SKM-1 treated with dmso at 0.1 percent for 144 hours (cell line): ENCODE measurements around the gene ERCC1.
A peak's percentile ranks its signal among the peaks of the same experiment; 100 is the strongest.

Source experiments
- DNase-seq: peaks from one replicate; lab custom pipeline; 2025; ENCODE audit not compliant: unreplicated experiment; lab: John Stamatoyannopoulos, UW

ERCC1 gene

GRCh38 chr19:45423589-45424190, at the start of gene ERCC1:
TSS of gene ERCC1 (minus strand) at chr19:45423917. CDS start at chr19:45423374, 543 bp downstream.
- peak; percentile 77 for DNase-seq

GRCh38 chr19:45473367-45473681, 49.6 kb upstream of the ERCC1 start:
- no peak for DNase-seq

DNA sequence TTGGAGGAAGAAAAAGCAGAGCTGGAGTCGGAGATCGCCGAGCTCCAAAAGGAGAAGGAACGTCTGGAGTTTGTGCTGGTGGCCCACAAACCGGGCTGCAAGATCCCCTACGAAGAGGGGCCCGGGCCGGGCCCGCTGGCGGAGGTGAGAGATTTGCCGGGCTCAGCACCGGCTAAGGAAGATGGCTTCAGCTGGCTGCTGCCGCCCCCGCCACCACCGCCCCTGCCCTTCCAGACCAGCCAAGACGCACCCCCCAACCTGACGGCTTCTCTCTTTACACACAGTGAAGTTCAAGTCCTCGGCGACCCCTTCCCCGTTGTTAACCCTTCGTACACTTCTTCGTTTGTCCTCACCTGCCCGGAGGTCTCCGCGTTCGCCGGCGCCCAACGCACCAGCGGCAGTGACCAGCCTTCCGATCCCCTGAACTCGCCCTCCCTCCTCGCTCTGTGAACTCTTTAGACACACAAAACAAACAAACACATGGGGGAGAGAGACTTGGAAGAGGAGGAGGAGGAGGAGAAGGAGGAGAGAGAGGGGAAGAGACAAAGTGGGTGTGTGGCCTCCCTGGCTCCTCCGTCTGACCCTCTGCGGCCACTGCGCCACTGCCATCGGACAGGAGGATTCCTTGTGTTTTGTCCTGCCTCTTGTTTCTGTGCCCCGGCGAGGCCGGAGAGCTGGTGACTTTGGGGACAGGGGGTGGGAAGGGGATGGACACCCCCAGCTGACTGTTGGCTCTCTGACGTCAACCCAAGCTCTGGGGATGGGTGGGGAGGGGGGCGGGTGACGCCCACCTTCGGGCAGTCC, 49.0 kb upstream of the ERCC1 start:
- no peak for DNase-seq

- no peak for DNase-seq
These were observed 48.3 kb upstream of the ERCC1 start for GRCh38 chr19:45471931-45472562.

DNA sequence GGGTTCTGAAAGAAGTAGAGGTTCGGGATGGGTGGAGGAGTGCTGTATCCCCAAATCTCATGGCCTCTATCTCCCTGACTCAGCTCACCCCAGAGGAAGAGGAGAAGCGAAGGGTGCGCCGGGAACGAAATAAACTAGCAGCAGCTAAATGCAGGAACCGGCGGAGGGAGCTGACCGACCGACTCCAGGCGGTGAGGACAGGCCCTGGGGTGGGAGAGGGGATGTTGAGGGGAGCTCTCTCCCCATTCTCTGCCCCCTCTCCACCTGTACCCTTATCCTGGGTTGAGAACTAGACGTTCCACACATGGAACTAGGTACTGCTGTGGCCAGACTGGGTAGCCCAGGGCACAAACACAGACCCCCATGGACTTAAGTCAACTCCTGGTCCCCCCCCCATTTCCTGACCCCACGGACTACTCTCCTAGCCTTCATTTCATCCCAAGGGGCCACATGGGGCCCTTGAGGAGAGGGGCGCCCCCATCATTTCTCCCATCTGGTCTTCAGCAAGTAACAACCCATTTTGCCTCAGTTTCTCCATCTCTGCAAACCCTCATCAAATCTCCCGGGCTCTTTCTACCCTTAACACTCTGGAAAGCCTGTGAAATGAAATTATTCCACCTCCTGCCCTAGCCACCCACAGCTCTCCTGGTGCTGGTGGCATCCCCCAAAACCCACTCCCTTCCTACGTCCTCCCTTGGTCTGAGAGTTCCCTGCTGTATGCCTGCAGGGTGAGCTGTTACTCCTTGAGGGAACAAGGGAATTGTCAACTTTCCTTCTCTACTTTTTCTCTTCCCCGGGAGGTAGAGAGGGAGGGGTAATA, 47.6 kb upstream of the ERCC1 start:
- no peak for DNase-seq

DNA sequence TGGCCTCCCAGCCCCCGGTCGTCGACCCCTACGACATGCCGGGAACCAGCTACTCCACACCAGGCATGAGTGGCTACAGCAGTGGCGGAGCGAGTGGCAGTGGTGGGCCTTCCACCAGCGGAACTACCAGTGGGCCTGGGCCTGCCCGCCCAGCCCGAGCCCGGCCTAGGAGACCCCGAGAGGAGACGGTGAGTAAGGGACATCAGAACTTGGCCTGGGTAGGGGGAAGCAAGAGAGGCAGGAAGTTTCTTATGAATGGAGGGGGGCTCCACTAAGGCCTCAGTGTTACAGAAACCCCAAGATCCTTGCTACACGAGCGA, 47.0 kb upstream of the ERCC1 start:
- no peak for DNase-seq

- no peak for DNase-seq
These were observed 46.4 kb upstream of the ERCC1 start for GRCh38 chr19:45469945-45470761.

- DNase-seq = peak; percentile 80
These were observed 45.6 kb upstream of the ERCC1 start for GRCh38 chr19:45469132-45469944.

GRCh38 chr19:45468803-45469131, 45.0 kb upstream of the ERCC1 start:
- DNase-seq = no peak

DNA sequence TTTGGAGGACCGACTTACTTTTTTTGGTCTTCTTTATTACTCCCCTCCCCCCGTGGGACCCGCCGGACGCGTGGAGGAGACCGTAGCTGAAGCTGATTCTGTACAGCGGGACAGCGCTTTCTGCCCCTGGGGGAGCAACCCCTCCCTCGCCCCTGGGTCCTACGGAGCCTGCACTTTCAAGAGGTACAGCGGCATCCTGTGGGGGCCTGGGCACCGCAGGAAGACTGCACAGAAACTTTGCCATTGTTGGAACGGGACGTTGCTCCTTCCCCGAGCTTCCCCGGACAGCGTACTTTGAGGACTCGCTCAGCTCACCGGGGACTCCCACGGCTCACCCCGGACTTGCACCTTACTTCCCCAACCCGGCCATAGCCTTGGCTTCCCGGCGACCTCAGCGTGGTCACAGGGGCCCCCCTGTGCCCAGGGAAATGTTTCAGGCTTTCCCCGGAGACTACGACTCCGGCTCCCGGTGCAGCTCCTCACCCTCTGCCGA, 44.5 kb upstream of the ERCC1 start:
- DNase-seq = no peak

GRCh38 chr19:45467456-45468158, 43.9 kb upstream of the ERCC1 start, which contains the start of gene FOSB:
TSS of gene FOSB (plus strand) at chr19:45467996. CDS start at chr19:45468587, 591 bp downstream.
- DNase-seq = peak; percentile 54

- DNase-seq = no peak
These were observed 43.4 kb upstream of the ERCC1 start for GRCh38 chr19:45467115-45467455.

- DNase-seq = no peak
These were observed 41.2 kb upstream of the ERCC1 start for GRCh38 chr19:45464852-45465441.

- no peak for DNase-seq
These were observed 40.6 kb upstream of the ERCC1 start for GRCh38 chr19:45464274-45464673.

GRCh38 chr19:45463241-45463640, 39.5 kb upstream of the ERCC1 start:
- no peak for DNase-seq

DNA sequence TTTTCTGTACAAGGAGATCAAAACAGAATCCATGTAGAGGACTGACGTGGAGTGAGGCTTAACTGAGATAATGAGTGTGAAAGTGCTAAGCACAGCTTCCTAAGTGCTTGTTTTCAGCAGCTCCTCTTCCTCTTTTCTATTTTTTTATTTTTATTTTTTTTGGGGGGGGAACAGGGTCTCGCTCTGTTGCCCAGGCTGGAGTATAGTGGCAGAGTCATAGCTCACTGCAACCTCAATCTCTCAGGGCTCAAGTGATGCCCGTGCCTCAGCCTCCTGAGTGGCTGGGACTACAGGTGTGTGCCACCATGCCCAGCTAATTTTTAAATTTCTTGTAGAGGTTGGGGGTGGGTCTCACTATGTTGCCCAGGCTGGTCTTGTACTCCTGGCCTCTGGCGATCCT, 38.5 kb upstream of the ERCC1 start:
- no peak for DNase-seq

GRCh38 chr19:45460807-45461347, 37.2 kb upstream of the ERCC1 start:
- no peak for DNase-seq

DNA sequence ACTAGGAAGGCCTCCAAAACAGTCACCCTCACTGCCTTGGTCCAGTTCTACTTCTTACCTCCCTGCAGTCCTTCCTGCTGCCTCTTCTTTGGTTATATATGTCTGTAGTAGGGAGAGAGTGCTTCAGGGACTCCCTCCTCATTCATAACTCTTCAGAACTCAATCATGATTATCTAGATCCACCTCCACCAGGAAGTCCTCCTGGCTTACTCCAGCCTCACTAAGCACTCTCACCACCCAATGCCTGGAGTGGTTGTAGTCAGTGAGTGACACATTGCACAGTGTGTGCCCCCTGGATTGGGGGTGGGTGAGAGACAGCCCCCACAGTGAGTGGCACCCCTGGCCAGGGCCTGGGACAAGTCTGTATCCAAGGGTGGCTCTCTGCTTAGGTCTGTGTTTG, 34.1 kb upstream of the ERCC1 start:
- no peak for DNase-seq

DNA sequence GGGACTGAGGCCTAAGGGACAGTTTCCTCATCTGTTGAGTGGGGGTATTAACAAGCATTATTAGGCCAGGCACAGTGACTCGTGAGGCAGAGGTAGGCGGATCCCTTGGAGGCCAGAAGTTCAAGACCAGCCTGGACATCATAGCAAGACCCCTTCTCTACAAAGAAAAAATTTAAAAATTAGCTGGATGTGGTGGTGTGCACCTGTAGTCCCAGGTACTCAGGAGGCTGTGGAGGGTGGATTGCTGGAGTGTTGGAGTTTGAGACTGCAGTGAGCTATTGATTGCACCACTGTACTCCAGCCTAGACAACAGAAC, 32.7 kb upstream of the ERCC1 start:
- DNase-seq = no peak
